Activated naive CD4-positive, alpha-beta T cell (primary cell): ENCODE measurements around the gene TXNL4A.
"Not testable (repeated sequence)": the region's sequence is repeated elsewhere in the genome, so short reads cannot be mapped to it uniquely, and the experiment has no call there.

Experiments used
- DNase-seq, 4 experiments: peaks; one replicate each; lab custom pipeline; 2025; lab: John Stamatoyannopoulos, UW

The TXNL4A gene

DNA sequence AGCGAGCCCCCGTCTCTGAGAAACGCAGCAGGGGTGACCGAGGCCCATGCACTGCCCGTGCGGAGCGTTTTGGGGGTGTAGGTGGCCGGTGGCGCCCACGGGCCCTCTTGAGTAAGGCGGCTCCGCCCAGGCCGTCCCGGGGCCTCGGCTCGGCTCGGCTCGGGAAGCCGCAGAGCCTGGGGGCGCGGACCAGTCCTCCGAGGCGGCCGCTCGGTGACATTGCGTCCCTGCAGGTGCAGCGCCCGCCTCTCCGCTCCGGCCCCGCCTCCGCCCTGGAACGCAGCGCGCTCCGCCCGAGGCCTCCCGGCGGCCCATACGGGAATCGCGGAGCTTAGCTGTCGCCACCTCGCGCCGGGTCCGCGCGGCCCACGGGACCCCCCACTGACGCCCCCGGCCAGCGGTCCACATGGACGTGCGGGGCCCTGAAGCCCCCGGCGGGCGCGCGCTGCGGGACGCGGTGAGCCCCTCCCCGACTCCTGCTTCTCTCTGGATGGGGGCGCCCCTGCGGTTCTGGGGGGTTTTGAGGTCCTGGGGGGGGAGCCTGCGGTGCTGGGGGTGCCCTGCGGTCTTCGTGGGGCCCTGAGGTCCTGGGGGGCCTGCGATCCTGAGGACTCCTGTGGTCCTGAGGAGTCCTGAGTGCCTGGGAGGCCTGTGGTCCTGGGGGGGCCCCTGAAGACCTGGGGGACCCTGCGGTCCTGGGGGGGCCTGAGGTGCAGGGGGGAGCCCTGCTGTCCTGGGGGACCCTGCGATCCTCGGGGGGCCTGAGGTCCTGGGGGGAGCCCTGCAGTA lies 23.8 kb downstream of the TXNL4A start, which contains the start of gene HSBP1L1:
Gene HSBP1L1 (plus strand): TSS at position 314 of the 789 bp plus-strand sequence. CDS start 93 bp downstream, at position 407.
- DNase-seq = peak in 3 of 4 experiments; percentile 28 to 70 (median 41)

DNA sequence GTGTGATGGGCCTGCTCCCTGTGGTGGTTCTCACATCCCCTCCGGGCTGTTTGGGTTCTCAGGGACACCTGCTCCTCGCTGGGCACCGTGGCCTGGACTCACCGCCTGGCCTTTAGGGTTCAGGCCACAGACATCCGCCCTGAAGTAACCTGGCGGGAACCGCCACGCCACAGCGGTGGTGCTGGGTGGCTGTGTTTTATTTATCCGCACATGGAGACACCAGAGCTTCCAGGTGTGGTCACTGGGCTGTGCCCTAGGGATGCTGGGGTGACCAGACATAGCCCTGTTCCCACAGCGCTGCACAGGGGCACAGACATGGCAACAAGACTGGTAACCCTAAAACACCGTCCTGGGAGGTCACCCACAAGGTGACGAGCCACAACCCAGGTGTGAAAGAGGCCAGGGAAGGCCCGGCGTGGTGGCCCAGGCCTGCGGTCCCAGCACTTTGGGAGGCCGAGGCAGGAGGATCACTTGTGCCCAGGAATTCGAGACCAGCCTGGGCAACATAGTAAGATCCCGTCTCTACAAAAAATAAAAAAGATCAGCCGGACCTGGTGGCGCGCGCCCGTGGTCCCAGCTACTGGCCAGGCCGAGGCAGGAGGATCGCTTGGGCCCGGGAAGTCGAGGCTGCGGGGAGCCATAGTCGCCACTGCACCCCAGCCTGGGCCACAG lies 24.6 kb downstream of the TXNL4A start:
- no peak for DNase-seq

DNA sequence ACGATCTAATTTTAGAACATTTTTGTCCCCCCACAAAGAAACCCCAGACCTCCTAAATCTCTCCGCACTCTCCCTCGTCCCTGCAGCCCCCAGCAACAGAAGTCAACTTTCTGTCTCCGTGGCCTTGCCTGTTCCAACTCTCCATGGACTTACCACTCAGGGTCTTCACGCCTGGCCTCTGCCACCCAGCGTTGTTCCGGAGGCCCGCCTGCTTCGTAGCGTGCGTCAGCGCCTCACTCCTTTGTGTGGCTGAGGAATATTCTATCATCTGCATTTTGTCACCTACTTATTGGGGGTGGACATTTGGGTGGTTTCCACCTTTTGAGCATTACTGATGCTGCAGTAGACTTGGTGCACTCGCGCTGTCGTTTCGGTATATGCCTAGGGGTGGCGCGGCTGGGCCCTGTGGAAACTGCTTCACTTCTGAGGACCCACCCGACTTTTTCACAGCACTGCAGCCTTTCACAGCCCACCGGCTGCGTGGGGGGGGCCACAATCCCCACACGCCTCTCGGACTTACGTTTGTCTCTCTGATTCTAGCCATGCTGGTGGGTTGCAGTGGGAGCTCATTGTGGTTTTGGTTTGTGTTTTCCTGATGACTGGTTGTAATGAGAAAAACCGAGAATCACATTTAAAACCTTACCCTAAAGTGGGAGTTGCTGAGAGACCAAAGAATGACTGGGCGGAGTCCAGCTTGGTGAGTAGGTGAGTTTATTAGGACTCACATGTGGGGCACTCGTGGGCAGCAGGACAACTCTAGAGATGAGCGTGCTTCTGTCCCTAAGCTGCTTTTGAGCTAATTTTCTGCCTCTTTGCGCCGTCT lies 25.3 kb downstream of the TXNL4A start:
- no peak for DNase-seq

DNA sequence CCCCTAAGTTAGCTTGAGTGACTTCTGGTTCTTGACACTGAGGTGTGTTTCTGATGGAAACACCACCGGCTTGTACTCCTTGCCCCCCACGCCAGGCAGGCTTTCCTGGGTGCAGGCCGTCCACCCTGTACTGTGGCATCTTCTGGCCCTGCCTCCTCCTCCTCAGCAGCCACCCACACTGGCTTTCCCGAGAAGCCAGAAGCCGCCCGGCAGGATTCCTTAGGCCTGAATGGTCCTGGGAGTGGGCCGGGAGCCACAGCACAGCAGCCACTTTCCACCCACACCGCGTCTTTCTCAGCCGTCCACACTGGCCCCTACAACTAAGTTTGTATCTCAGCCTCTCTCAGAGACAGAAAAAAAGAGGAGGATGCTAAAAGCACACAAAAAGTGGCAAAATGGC lies 26.1 kb downstream of the TXNL4A start:
- no peak for DNase-seq

DNA sequence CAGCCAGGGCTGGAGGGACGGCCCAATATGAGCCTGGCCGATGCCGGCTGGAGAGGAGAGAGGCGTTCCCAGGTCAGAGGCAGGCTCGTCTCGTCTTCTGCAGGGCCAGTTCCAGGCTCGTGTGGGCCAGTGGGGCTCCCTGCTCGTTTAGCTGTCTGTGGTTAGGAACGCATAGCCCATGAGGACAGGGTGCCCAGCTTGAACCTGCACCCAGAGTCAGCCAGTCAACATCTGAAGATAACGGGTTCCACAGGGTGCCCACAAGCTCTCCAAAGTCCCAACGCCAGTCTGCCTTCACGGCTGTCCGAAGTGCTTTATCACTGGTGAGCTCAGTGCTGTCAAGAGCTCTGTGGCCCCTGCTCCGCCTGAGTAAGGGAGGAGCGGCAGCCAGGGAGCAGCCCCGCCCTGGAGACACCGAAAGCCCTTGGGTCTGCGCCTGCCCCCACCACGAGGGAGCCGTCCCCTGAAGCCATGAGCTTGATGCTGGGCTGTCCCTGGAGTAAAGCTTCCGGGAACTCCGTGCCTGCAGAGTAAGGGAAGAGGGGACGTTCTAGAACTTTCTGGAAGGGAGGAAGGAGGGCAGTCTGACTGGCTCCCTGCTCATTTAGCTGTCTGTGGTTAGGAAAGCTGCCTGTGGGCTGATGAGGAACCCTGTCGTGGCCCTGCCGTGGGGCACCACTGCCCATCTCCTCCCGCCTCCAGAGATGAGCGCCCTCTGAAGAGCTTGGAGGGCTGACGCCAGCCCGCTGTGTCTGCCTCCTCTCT lies 26.7 kb downstream of the TXNL4A start:
- no peak for DNase-seq

DNA sequence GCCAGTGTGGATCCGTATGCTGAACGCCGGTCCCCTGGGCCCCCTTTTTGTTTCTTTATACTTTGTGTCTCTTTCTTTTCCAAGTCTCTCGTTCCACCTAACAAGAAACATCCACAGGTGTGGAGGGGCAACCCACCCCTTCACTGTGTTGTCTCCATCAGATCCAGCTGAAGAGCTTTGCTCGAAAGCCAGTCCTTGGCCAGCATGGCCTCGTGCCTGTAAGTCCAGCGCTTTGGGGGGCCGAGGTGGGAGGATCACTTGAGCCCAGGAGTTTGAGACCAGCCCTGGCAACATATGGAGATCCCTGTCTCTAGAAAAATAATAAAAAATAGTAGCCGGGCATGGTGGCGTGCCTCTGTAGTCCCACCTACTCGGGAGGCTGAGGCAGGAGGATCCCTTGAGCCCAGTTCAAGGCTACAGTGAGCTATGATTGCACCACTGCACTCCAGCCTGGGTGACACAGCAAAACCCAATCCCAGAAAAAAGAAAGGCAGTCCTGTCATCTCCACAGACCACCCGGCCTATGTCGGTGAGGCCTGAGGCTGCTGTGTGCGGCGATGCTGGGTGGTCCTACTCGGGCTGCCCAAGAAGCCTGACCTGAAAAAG lies 27.3 kb downstream of the TXNL4A start:
- DNase-seq = no peak

DNA sequence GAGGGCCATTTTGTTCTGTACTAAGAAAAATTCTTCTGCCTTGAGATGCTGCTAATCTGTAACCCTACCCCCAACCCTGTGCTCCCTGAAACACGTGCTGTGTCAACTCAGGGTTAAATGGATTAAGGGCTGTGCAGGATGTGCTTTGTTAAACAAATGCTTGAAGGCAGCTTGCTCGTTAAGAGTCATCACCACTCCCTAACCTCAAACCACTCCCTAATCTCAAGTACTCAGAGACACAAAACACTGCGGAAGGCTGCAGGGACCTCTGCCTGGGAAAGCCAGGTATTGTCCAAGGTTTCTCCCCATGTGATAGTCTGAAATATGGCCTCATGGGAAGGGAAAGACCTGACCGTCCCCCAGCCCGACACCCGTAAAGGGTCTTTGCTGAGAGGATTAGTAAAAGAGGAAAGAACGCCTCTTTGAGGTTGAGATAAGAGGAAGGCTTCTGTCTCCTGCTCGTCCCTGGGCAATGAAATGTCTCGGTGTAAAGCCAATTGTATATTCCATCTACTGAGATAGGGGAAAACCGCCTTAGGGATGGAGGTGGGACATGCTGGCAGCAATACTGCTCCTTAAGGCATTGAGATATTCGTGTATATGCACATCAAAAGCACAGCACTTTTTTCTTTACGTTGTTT lies 28.1 kb downstream of the TXNL4A start:
- DNase-seq = not testable (repeated sequence)

DNA sequence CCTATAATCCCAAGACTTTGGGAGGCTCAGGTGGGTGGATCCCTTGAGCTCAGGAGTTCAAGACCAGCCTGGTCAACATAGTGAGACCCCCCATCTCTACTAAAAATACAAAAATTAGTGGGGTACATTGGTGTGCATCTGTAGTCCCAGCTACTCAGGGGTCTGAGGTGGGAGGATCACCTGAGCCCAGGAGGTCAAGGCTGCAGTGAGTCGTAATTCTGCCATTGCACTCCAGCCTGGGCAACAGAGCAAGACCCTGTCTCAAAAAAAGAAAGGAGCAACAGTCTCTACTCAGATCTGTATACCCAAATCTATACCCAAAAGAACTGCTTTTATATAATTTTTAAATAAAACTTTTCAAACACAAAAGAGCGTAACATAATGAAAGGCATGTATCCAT lies 29.4 kb downstream of the TXNL4A start:
- no peak for DNase-seq

DNA sequence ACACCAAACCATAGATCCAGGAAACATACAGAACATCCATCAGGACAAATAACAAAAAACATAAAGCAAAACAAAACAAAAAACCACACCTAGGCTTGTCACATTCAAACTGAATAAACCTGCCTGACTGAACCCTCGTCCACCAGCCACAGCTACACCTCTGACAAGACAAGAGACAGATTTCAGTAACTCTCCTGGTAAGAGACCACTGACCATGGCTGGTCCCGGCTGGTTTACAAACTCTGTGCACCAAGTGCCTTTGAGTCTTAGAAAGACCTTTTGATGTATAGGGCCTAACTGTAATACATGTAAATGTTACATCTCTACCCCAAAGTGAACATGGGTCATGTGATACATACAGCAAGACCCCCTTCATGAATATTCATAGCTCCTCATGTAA lies 32.1 kb downstream of the TXNL4A start:
- DNase-seq = no peak

DNA sequence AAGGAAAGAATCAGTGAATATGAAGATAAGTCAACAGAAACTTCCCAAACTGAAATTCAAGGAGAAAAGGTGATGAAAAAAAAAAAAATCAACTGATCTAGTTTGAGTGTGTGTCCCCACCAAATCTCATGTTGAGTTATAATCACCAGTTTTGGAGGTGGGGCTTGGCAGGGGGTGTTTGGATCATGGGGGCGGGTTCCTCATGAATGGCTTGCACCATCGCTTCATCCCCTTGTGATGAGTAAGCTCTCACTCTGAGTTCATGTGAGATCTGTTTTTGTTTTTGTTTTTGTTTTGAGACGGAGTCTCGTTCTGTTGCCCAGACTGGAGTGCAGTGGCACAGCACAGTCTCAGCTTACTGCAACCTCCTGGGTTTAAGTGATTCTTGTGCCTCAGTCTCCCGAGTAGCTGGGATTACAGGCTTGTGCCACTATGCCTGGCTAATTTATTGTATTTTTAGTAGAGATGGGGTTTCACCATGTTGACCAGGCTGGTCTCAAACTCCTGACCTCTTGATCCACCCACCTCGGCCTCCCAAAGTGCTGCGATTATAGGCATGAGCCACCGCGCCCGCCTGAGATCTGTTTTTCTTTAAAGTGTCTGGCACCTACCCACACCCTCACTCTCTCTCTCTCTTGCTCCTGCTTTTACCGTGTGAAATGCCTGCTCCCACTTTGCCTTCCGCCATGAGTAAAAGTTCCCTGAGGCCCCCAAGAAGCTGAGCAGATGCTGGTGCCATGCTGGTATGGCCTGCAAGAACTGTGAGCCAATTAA lies 32.9 kb downstream of the TXNL4A start:
- no peak for DNase-seq

DNA sequence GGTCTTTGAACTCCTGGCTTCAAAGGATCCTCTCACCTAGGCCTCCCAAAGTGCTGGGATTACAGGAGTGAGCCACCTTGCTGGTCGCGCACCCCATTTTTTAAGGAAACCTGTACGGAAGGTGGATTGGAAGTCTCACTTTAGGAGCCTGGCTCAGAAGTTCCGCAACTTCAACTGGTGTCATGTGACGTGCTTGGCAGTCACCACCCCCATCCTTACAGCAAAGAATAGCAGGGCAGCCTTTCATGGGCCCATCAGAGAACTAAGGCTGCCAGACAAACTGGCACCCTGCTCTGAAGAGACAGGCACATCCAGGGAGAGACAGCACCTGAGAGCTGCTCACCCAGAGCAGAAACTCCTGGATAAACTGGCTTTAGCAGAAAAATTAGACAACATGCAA lies 33.6 kb downstream of the TXNL4A start:
- DNase-seq = no peak

DNA sequence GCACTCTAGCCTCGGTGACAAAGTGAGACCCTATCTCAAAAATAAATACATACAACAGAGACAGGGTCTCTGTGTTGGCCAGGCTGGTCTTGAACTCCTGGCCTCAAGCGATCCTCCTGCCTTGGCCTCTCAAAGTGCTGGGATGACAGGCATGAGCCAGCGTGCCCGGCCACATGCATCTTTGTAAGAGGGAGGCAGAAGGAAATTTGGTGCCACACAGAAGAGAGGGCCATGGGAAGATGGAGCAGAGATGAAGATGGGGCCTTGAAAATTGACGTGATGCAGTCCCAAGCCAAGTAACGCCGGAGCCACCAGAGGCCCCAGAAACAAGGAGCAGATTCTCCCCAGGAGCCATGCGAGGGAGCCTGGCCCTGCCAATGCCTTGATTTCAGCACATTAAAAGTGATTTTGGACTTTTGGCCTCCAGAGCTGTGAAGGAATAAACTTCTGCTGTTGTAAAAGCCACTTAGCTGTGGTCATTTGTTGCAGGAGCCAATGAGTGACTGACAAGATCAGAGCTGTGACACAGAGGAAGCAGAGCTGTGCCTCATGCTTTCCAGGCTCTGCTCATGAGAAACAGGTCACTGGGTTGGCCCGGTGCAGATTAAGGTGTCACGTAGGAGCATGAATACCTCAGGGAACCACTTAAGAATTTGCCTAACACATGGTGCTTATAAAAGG lies 34.3 kb downstream of the TXNL4A start:
- no peak for DNase-seq

DNA sequence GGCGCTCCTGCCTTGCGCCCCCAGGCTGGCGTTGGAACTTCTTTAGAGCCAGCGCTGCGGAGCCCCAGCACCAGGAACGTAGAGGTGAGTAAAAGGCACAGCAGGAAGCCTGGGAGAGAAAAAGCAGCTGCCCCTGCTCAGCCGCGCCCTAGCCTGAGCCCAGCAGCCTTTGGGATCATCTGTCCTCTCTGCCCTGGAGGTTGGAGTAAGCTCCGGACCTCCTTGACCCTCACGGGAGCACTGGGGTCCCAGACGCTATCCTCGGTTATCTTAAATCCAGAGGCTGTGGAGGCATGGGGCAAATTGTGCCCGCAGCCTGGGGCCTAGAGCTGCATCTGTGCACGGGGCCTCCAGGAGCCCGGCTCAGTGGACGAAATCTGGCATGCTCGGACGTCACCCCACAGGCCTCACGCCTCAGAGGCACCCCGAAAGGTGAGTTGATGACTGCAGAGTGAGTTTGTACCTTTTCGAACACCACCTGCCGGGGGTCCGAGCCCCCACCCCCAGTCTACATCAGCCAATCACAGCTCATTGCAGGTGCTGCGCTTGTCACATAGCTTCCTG lies 35.3 kb downstream of the TXNL4A start:
- no peak for DNase-seq

DNA sequence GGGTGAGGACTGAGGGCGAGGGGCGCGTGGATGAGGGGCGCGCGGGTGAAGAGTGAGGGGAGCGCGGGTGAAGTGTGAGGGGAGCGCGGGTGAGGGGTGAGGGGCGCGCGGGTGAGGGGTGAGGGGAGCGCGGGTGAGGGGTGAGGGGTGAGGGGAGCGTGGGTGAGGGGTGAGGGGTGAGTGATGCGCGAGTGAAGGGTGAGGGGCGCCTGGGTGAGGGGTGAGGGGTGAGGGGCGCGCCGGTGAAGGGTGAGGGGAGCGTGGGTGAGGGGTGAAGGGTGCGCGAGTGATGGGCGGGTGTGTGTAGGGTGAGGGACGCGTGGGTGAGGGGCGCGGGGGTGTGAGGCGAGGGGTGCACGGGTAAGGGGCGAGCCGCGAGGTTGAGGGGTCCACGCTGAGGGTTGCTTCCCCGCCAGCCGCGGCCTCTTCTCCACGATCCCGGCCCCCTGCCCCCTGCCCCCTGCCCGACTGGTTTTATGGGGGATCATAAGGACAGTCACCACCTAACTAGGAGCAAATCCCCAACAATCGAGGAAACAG lies 35.8 kb downstream of the TXNL4A start:
- DNase-seq = no peak

DNA sequence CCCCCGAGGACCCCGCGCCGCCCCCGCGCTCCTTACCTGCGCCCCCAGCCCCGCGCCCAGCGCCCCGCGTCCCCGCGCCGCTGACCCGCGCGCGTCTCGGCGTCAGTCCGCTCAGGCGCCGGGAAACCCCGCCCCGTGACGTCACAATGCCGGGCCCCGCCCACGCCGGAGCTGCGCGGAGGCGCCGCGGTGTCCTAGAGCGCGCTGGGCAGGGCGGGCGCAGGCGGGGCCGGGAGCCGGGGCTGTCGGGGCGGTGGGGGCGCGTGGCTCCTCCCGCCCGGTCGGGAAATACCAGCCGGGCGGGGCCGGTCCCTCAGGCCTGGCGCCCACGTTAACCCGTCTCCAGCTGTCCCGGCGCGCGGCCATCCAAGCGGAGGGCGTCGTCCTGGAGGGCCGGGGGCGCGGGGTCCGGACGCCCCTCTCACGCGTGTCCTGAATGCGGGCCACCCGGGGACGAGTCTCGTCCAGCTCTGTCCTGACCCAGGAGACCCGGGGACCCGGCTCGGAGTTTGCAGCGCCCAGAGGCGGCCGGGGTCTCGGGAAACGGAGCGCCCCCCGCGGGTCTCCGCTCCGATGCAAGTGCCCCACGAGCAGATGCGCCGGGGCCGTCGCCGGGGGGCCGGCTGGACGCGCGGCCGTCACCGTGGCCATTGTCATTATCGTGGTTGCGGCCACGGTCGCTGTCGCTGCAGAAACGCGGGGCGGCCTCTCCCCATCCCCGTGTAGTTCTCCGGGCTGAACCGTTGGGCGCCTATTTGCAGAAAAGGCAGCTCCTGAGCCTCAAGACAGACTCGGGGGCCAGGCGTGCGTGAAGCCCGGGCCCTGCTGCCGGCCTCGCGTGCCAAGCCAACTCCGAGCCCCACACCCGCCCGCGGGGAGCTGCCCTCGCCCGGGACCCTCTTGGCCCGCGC lies 36.6 kb downstream of the TXNL4A start, which contains the start of gene SLC66A2:
Gene SLC66A2 (minus strand): TSS at position 109 of the 911 bp plus-strand sequence. CDS start 727 bp downstream, outside the sequence.
- DNase-seq = peak; percentile 86 to 97 (median 94)

DNA sequence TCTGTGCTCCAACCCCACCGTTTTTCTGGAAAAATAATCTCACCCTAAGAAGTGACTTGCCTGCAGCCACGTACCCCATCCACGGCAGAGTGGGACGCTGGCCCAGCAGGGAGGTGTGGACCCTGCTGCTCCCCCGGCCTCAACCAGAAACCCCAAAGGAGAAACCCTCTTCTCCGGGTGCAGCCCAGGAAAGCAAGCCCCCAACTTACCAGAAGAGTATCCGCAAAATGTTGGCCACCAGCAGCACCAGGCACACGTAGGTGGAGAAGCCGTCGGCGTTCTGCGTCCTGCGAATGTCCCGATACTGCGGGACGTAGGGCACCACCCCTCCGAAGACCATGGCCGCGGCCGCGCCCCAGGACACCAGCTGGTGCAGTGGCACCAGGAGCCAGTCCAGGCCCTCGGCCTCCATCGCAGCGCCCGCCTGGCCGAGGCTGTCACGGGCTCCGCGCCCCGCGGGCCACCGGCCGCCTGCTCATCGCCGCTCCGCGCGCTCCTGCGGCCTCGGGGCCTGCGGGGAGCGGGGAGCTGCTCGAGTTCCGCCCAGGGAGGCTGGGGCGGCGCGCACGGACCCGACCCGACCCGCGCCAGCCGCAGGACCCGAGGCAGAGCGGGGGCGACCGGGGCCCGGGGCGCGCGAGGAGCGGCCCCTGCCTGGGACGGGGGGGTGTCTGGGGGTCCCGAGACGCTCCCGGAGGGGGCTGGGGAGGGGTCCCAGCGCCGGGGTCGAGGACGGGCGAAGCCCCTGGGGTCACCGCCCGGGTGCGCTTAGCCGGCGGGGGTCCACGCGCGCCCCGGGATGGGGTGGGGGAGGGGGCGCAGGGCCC lies 37.6 kb downstream of the TXNL4A start:
- no peak for DNase-seq
